B cell (primary cell): ENCODE data around the gene RBM22. TPM values are rescaled to one million over a fixed set of nuclear protein-coding genes. Genes with fewer than 3 reads are reported as not detected.
A peak's percentile ranks its signal among the peaks of the same experiment; 100 is the strongest.

Source experiments
- ATAC-seq: fragments of 200-7000 bp; cut with Tn5 transposase; one replicate; pipeline ENCODE4 v1.10.0; 2021; ENCODE audit warnings: low read depth, mild to moderate bottlenecking, moderate number of reproducible peaks, moderate library complexity
- CTCF ChIA-PET: fragments of 350-600 bp; sonication (Branson Sonifier 250); formaldehyde crosslinking; loops from one replicate; lab custom pipeline; 2021; ENCODE audit warnings: antibody characterized with exemption, inconsistent platforms; lab: Charles Lee
- POLR2A ChIA-PET: fragments of 350-600 bp; sonication (Branson Sonifier 250); formaldehyde crosslinking; loops from one replicate; lab custom pipeline; 2021; ENCODE audit warnings: antibody characterized with exemption; lab: Charles Lee
- DNase-seq: peaks from one replicate; pipeline ENCODE4 v3.0.0; 2013
- H2AFZ ChIP-seq: 2 replicates; pipeline ENCODE4 v1.6.1; 2012; ENCODE audit warnings: mild to moderate bottlenecking, low read depth, low read length; ENCODE audit not compliant: insufficient read depth, poor library complexity, severe bottlenecking
- H3K27ac ChIP-seq, 2 donors: 1 replicate in 1 of 2; 2 replicates in 1 of 2; pipeline ENCODE4 v1.5.1; 2012 to 2013; ENCODE audit warnings: low read length in 2 of 2, mild to moderate bottlenecking in 2 of 2, moderate library complexity in 1 of 2
- H3K27me3 ChIP-seq, 4 experiments: fragments of 200-600 bp in 1 of 4; sonication (generic) in 1 of 4; replicated peaks in 1 of 4; 1 replicate in 2 of 4; 2 replicates in 2 of 4; pipeline versions ENCODE4 v1.6.1 to v1.7.0; 2013 to 2016; ENCODE audit warnings: low read length in 3 of 4, mild to moderate bottlenecking in 2 of 4, mixed read lengths in 1 of 4, moderate library complexity in 1 of 4; ENCODE audit not compliant: insufficient read depth in 4 of 4, control insufficient read depth in 3 of 4; ENCODE audit errors: control extremely low read depth in 1 of 4
- H3K36me3 ChIP-seq, 2 experiments: replicated peaks in 1 of 2; 1 replicate in 1 of 2; 2 replicates in 1 of 2; pipeline versions ENCODE4 v1.6.1 to v1.7.1; 2013; ENCODE audit warnings: low read length in 1 of 2; ENCODE audit not compliant: insufficient read depth in 2 of 2, control insufficient read depth in 1 of 2; ENCODE audit errors: control extremely low read depth in 1 of 2, extremely low read depth in 1 of 2
- H3K4me1 ChIP-seq, 2 donors: fragments of 200-600 bp in 1 of 2; sonication (generic) in 1 of 2; 1 replicate in 1 of 2; 2 replicates in 1 of 2; pipeline versions ENCODE4 v1.5.1 to v1.6.1; 2013 to 2017; ENCODE audit warnings: low read length in 2 of 2; ENCODE audit not compliant: control insufficient read depth in 2 of 2, insufficient read depth in 2 of 2
- H3K4me2 ChIP-seq: replicated peaks from 2 replicates; pipeline ENCODE3; 2012; ENCODE audit warnings: mild to moderate bottlenecking, low read depth, low read length; ENCODE audit not compliant: poor library complexity, severe bottlenecking
- H3K4me3 ChIP-seq, 5 experiments: fragments of 200-600 bp in 1 of 5; sonication (generic) in 1 of 5; 1 replicate in 3 of 5; 2 replicates in 2 of 5; pipeline versions ENCODE4 v1.5.1 to v1.7.0; 2011 to 2016; ENCODE audit warnings: low read length in 4 of 5, mild to moderate bottlenecking in 4 of 5, low read depth in 2 of 5, control low read depth in 1 of 5, moderate library complexity in 1 of 5; ENCODE audit not compliant: insufficient read depth in 1 of 5; ENCODE audit errors: control extremely low read depth in 1 of 5, extremely low read depth in 1 of 5
- H3K79me2 ChIP-seq: fragments of 200-600 bp; sonication (generic); one replicate; pipeline ENCODE4 v1.6.0; 2016; ENCODE audit warnings: low read length; ENCODE audit not compliant: control insufficient read depth, insufficient read depth
- H3K9ac ChIP-seq: fragments of 200-600 bp; sonication (generic); 2 replicates; pipeline ENCODE4 v1.6.1; 2017; ENCODE audit warnings: mild to moderate bottlenecking, low read length, moderate library complexity
- H3K9me3 ChIP-seq, 3 donors: one replicate each; pipeline versions ENCODE4 v1.6.1 to v1.7.1; 2013; ENCODE audit warnings: low read length in 2 of 3; ENCODE audit not compliant: control insufficient read depth in 2 of 3, insufficient read depth in 1 of 3; ENCODE audit errors: control extremely low read depth in 1 of 3
- H4K20me1 ChIP-seq: 2 replicates; pipeline ENCODE4 v1.6.0; 2012; ENCODE audit warnings: mild to moderate bottlenecking, low read length; ENCODE audit not compliant: insufficient read depth, control insufficient read depth, poor library complexity, severe bottlenecking
- H3K27ac Mint-ChIP-seq: one replicate; pipeline ENCODE4 v1.8.0; 2021; ENCODE audit warnings: mixed read lengths
- H3K27me3 Mint-ChIP-seq: one replicate; pipeline ENCODE4 v1.8.0; 2021; ENCODE audit warnings: mixed read lengths
- H3K4me1 Mint-ChIP-seq: one replicate; pipeline ENCODE4 v1.8.0; 2021; ENCODE audit warnings: mixed read lengths
- H3K4me3 Mint-ChIP-seq: one replicate; pipeline ENCODE4 v1.8.0; 2021; ENCODE audit warnings: mixed read lengths
- H3K9me3 Mint-ChIP-seq: one replicate; pipeline ENCODE4 v1.8.0; 2022; ENCODE audit warnings: mixed read lengths; ENCODE audit not compliant: insufficient read depth
- EZH2 ChIP-seq: IDR thresholded peaks from 2 replicates; pipeline ENCODE4 v1.6.1; 2012; ENCODE audit warnings: borderline replicate concordance, low read depth, mild to moderate bottlenecking, moderate library complexity, low read length; ENCODE audit not compliant: insufficient read depth, poor library complexity, severe bottlenecking
- WGBS: methylation state at CpG from one replicate; pipeline ENCODE4 v1.1.5; 2013; ENCODE audit warnings: missing lambda C conversion rate; ENCODE audit not compliant: insufficient coverage; 5-methylcytosine and 5-hydroxymethylcytosine counted together
- intact Hi-C: fragments of 100-400 bp; cut with micrococcal nuclease; formaldehyde crosslinking; loops from one replicate; pipeline ENCODE4 v1.10.0; 2022
- polyA plus RNA-seq: library from polyadenylated mRNA; depleted of rRNA; stranded (reverse); fragments of >200 nt; gene quantifications from 2 replicates; pipeline ENCODE4 v1.2.3, GENCODE V29; 2012
- total RNA-seq, 2 donors: library from RNA; stranded (reverse); fragments of 120-200 nt in 1 of 2; gene quantifications; 1 replicate in 1 of 2; 2 replicates in 1 of 2; pipeline versions ENCODE4 v1.2.3 to v1.2.4, GENCODE V29; 2013 to 2022
- TF ChIP-seq, protein P1 (sequence below): fragments of 200-600 bp; IDR thresholded peaks from one replicate; pipeline ENCODE4 v1.8.0; 2022; ENCODE audit warnings: antibody characterized with exemption, mild to moderate bottlenecking

Gene RBM22
- total and polyA plus RNA-seq, 2 donors (not counting 1 experiment from before 2014, with no cell fraction given) = 70.6 to 89.4 TPM

DNA sequence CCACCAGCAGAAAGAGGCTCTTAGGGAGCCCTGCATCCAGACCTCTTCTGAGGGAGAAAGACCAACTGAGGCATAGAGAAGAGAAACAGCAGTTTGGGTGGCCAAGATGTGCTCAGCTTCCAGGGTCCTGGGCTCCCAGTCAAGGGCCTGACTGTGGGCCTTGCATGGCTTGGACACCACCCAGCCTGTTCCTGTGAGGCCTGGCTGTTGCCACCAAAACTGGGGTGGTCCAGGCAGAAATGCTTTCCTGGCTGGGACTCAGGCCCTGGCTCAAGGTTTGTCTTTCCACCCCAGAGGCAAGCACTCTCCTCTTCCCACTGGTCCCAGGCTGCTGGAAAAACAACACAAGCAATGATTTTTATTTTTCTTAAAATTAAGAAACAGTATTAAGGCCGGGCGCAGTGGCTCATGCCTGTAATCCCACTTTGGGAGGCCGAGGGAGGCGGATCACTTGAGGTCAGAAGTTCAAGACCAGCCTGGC is 26.5 kb downstream of the RBM22 start:
- no peaks in the 10 kb centered on the region for H3K9me3 Mint-ChIP-seq
- Histone ChIP-seq H3K27ac (no peak overlapping the region), H3K9me3 (peaks cover 0 to 4% (median 0%) of the 10 kb centered on the region in 3 donors), H3K4me1 (peaks cover 14 to 19% of the 10 kb centered on the region in 2 donors), H4K20me1 (no peaks in the 10 kb centered on the region), H3K79me2 (no peaks in the 10 kb centered on the region), H3K27me3 (peaks cover 0 to 35% (median 19%) of the 10 kb centered on the region in 4 experiments), H3K4me3 (no peak overlapping the region), H3K9ac (no peak overlapping the region), H3K4me2 (no peak overlapping the region), H3K36me3 (peaks cover 0 to 4% of the 10 kb centered on the region in 2 experiments), H2AFZ (no peak overlapping the region)
- intact Hi-C loops = no loop called here
- H3K4me1 Mint-ChIP-seq = peaks cover 15% of the 10 kb centered on the region
- no peak overlapping the region for H3K27ac Mint-ChIP-seq
- ChIA-PET POLR2A (no interaction called here), CTCF (interaction anchor here (1.7 kb wide), 1 partner anchor 112 kb away, joined by 4 read pairs; no protein-coding TSS in a partner anchor)
- H3K4me3 Mint-ChIP-seq = no peak overlapping the region
- TF ChIP-seq, protein P1, sequence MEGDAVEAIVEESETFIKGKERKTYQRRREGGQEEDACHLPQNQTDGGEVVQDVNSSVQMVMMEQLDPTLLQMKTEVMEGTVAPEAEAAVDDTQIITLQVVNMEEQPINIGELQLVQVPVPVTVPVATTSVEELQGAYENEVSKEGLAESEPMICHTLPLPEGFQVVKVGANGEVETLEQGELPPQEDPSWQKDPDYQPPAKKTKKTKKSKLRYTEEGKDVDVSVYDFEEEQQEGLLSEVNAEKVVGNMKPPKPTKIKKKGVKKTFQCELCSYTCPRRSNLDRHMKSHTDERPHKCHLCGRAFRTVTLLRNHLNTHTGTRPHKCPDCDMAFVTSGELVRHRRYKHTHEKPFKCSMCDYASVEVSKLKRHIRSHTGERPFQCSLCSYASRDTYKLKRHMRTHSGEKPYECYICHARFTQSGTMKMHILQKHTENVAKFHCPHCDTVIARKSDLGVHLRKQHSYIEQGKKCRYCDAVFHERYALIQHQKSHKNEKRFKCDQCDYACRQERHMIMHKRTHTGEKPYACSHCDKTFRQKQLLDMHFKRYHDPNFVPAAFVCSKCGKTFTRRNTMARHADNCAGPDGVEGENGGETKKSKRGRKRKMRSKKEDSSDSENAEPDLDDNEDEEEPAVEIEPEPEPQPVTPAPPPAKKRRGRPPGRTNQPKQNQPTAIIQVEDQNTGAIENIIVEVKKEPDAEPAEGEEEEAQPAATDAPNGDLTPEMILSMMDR = no peak
- TF ChIP-seq EZH2 = no peak
- ATAC-seq (no peak), DNase-seq (no peak)
- 79% methylated on average over 4 of the region's 4 CpGs for WGBS
- H3K27me3 Mint-ChIP-seq = peaks cover 24% of the 10 kb centered on the region

DNA sequence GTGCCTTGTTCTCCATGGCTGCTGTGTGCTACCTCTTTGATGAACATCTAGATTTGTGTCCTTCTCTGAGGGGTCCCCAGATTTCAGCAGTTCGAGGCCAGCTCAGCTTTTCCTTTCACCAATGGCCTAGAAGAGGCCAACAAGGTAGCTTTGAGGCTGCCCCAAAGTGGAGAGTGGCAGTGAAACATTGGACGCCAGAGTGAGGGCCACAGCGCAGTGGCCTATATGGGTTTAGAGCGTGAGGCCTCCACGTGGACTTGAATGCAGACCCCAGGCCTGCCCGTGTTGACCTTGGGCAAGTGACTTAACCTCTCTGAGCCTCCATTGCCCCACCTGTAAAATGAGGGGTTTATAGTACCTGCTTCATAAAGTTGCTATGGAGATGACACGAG is 28.0 kb downstream of the RBM22 start:
- POLR2A ChIA-PET = no interaction called here
- Histone ChIP-seq H3K27me3 (peaks cover 0 to 44% (median 23%) of the 10 kb centered on the region in 4 experiments), H3K4me1 (peaks cover 14 to 19% of the 10 kb centered on the region in 2 donors), H3K9ac (peak overlapping the region; percentile 49), H2AFZ (peak overlapping the region; percentile 75), H3K9me3 (peaks cover 0 to 6% (median 0%) of the 10 kb centered on the region in 3 donors), H3K79me2 (no peaks in the 10 kb centered on the region), H4K20me1 (no peaks in the 10 kb centered on the region), H3K4me3 (peak overlapping the region in 2 of 5 experiments; percentile 47 to 55), H3K4me2 (peak overlapping the region; percentile 89), H3K36me3 (no peaks in the 10 kb centered on the region), H3K27ac (no peak overlapping the region)
- Mint-ChIP-seq H3K4me3 (peak overlapping the region; percentile 82), H3K27ac (no peak overlapping the region), H3K27me3 (peaks cover 25% of the 10 kb centered on the region), H3K4me1 (peaks cover 15% of the 10 kb centered on the region), H3K9me3 (no peaks in the 10 kb centered on the region)
- TF ChIP-seq EZH2 = no peak
- TF ChIP-seq, protein P1 = no peak
- CTCF ChIA-PET = interaction anchor here (0.6 to 1.7 kb wide), 4 partner anchors 8 to 569 kb away, joined by 3 to 4 read pairs (median 3); no protein-coding TSS in a partner anchor
- WGBS = 27% methylated on average over 1 of the region's 7 CpGs
- ATAC-seq (no peak), DNase-seq (no peak)
- intact Hi-C loops = no loop called here
